Retinal pigment epithelial cell (primary cell): ENCODE data around the gene FBXW11.

Source experiments
- DNase-seq: peaks from one replicate; pipeline ENCODE4 v3.0.0-alpha.2; 2010; ENCODE audit warnings: low read depth
- H3K4me3 ChIP-seq: 2 replicates; pipeline ENCODE4 v1.5.1; 2011; ENCODE audit warnings: mild to moderate bottlenecking, low read length, control low read depth, moderate library complexity
- TF ChIP-seq, protein P1 (sequence below): conservative IDR thresholded peaks from 2 replicates; pipeline ENCODE4 v1.5.1; 2011; ENCODE audit warnings: low read depth, low read length, control low read depth, inconsistent platforms

The FBXW11 gene

DNA sequence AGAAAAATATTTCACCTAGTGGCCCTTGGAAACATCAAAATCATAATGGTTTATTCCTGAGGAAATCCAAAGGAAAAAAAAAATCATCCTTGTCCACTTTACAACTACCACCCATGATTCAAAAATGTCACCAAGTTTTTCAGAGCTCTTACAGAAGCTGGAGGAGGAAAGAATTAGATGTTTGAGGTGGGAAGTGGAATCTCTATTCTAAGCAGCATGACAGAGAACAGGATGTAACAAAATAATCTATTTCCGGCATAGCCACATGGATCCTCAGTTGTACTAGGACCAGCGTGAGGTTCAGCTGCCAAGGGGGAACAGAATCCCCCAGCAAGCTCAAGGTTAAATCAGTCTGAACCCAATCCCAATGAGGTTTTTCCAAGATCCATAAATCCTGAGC, 40.2 kb downstream of the FBXW11 start:
- TF ChIP-seq, protein P1, sequence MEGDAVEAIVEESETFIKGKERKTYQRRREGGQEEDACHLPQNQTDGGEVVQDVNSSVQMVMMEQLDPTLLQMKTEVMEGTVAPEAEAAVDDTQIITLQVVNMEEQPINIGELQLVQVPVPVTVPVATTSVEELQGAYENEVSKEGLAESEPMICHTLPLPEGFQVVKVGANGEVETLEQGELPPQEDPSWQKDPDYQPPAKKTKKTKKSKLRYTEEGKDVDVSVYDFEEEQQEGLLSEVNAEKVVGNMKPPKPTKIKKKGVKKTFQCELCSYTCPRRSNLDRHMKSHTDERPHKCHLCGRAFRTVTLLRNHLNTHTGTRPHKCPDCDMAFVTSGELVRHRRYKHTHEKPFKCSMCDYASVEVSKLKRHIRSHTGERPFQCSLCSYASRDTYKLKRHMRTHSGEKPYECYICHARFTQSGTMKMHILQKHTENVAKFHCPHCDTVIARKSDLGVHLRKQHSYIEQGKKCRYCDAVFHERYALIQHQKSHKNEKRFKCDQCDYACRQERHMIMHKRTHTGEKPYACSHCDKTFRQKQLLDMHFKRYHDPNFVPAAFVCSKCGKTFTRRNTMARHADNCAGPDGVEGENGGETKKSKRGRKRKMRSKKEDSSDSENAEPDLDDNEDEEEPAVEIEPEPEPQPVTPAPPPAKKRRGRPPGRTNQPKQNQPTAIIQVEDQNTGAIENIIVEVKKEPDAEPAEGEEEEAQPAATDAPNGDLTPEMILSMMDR: no peak
- no peak overlapping the region for H3K4me3 ChIP-seq
- DNase-seq: no peak

DNA sequence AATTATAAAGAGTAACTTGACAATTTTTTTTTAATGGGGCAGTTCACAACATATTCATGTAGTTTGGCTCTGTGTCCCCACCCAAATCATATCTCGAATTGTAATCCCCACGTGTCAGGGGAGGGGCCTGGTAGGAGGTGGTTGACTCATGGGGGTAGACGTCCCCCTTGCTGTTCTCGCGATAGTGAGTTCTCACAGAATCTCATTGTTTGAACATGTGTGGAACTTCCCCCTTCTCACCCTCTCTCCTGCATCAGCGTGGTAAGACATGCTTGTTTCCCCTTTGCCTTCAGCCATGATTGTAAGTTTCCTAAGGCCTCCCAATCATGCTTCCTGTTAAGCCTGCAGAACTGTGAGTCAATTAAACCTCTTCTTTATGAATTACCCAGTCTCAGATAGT, 40.7 kb downstream of the FBXW11 start:
- no peak overlapping the region for H3K4me3 ChIP-seq
- TF ChIP-seq, protein P1: no peak
- no peak for DNase-seq

DNA sequence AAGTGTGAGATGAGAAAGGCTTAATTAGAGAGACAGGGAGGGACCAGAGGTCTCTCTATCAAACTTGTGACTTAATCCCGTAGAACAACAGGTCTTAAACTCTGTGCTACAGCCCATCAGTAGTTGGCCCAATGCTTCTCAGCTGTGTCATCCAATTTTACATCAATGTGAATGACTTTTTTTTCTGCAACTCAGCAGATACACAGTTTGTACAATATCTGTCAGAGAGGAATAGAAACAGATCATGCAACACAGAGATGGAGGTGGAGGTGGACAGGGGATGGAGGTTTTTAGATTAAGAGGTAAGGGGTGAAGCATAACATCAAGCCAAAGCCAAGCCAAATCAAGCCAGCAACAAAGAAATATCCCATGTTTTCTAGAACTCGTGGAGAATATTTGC, 43.0 kb downstream of the FBXW11 start:
- TF ChIP-seq, protein P1: no peak
- DNase-seq: no peak
- no peak overlapping the region for H3K4me3 ChIP-seq

DNA sequence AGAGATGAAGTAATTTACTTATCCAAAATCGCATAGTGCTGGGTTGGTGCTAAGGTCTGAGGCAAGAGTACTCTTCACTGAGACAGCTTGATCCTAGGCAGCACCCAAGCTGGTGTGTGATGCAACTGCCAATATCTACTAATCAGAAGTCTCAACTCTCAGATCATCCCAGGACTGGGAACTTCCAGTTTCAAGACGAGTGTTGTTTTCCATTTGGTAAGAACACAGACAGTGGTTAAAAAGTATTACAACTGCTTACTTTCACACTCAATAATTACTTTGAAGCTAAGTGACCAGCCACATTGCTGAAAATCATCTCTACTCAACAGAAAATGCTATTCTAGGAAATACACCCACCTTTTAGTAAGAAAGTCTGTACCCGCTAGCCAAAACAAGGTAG, 45.3 kb downstream of the FBXW11 start:
- TF ChIP-seq, protein P1: no peak
- no peak for DNase-seq
- H3K4me3 ChIP-seq: no peak overlapping the region

DNA sequence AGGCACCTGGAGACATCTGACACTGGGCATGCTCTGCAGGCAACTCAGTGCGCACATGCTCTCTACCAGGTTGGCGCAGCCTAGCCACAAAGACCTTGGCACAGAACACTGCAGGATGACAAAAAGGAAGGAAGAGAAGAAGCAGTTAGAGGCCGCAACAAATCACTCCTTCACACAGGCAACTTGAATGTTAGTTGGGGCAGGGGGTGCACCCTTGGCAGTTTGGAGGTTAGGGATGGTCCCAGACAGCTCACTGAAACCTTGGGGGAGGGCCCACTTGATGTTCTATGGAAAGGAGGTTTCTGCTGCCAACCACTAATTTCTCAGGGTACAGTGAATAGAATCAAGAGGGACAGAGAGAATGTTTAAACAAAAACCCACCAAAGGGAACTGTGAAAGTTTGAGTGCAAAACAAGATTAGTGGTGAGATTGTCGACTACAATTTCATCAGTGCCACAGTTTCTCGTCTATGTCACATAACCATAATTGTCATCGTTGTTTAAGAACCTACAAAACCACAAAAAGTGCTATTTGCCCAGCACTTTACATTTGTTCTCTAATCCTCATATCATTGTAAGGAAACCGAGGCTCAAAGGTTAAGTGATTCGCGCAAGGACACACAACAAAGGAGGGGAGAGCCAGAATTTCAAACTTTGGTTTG, 48.7 kb downstream of the FBXW11 start:
- no peak overlapping the region for H3K4me3 ChIP-seq
- TF ChIP-seq, protein P1: no peak
- DNase-seq: no peak

- TF ChIP-seq, protein P1: no peak
- no peak overlapping the region for H3K4me3 ChIP-seq
- DNase-seq: no peak
Observed at GRCh38 chr5:171956887-171957495, 49.4 kb downstream of the FBXW11 start.

- TF ChIP-seq, protein P1: no peak
- DNase-seq: no peak
- H3K4me3 ChIP-seq: no peak overlapping the region
Observed at GRCh38 chr5:171956314-171956713, 50.1 kb downstream of the FBXW11 start.
